GM18951 (cell line): Measurements from ENCODE around the gene THOC2.
"Not testable (repeated sequence)": the region's sequence is repeated elsewhere in the genome, so short reads cannot be mapped to it uniquely, and the experiment has no call there.

Experiments
- POLR2A ChIP-seq: IDR thresholded peaks from 4 replicates; pipeline ENCODE4 v1.6.1; 2011; ENCODE audit warnings: mild to moderate bottlenecking; ENCODE audit not compliant: insufficient read length, insufficient read depth; ENCODE audit errors: extremely low read depth
- in situ Hi-C: fragments of 300-500 bp; cut with MboI; formaldehyde crosslinking; loops from one replicate; pipeline ENCODE4 v1.12.0; 2022; ENCODE audit warnings: low sequenced_read_pairs, mixed read lengths, inconsistent platforms; ENCODE audit not compliant: unreplicated experiment

The THOC2 gene

GRCh38 chrX:123685232-123685631, 47.6 kb downstream of the THOC2 start:
- in situ Hi-C loops = no loop called here
- no peak for TF ChIP-seq POLR2A

GRCh38 chrX:123682186-123682585, 50.7 kb downstream of the THOC2 start:
- in situ Hi-C loops = no loop called here
- TF ChIP-seq POLR2A = no peak

- in situ Hi-C loops = not testable (repeated sequence)
Measured at GRCh38 chrX:123679733-123680460, 53.0 kb downstream of the THOC2 start.

GRCh38 chrX:123675154-123675553, 57.7 kb downstream of the THOC2 start:
- TF ChIP-seq POLR2A = no peak
- in situ Hi-C loops = no loop called here

- in situ Hi-C loops = no loop called here
- no peak for TF ChIP-seq POLR2A
Measured at GRCh38 chrX:123673813-123674212, 59.0 kb downstream of the THOC2 start.

GRCh38 chrX:123665197-123665596, 67.7 kb downstream of the THOC2 start:
- in situ Hi-C loops = no loop called here
- TF ChIP-seq POLR2A = no peak

- in situ Hi-C loops = not testable (repeated sequence)
Measured at GRCh38 chrX:123664467-123665167, 68.2 kb downstream of the THOC2 start.

GRCh38 chrX:123663720-123664119, 69.1 kb downstream of the THOC2 start:
- in situ Hi-C loops = not testable (repeated sequence)

- in situ Hi-C loops = not testable (repeated sequence)
Measured at GRCh38 chrX:123656507-123656906, 76.3 kb downstream of the THOC2 start.

- in situ Hi-C loops = not testable (repeated sequence)
Measured at GRCh38 chrX:123648811-123649181, 84.1 kb downstream of the THOC2 start.

- TF ChIP-seq POLR2A = no peak
- in situ Hi-C loops = no loop called here
Measured at GRCh38 chrX:123648028-123648810, 84.6 kb downstream of the THOC2 start.

- in situ Hi-C loops = no loop called here
- no peak for TF ChIP-seq POLR2A
Measured at GRCh38 chrX:123647244-123647643, 85.6 kb downstream of the THOC2 start.

- in situ Hi-C loops = no loop called here
Measured at GRCh38 chrX:123629502-123629901, 103.3 kb downstream of the THOC2 start.

GRCh38 chrX:123626962-123627361, 105.9 kb downstream of the THOC2 start:
- no peak for TF ChIP-seq POLR2A
- in situ Hi-C loops = no loop called here

More at GRCh38 chrX:123629502-123629901, 103.3 kb downstream of the THOC2 start:
- TF ChIP-seq POLR2A = no peak
